HG03457 (cell line): Measurements from ENCODE around the gene TLE2.
"Not testable (repeated sequence)": the region's sequence is repeated elsewhere in the genome, so short reads cannot be mapped to it uniquely, and the experiment has no call there.

Source experiments
- ATAC-seq: cut with Tn5 transposase; IDR thresholded peaks from one replicate; pipeline ENCODE4 v1.9.1; 2021; ENCODE audit warnings: moderate number of reproducible peaks; ENCODE audit not compliant: unreplicated experiment

TLE2 gene

GRCh38 chr19:3056417-3057088, 27.5 kb upstream of the TLE2 start:
- no peak for ATAC-seq

- no peak for ATAC-seq
Observed at GRCh38 chr19:3055741-3056416, 26.8 kb upstream of the TLE2 start.

DNA sequence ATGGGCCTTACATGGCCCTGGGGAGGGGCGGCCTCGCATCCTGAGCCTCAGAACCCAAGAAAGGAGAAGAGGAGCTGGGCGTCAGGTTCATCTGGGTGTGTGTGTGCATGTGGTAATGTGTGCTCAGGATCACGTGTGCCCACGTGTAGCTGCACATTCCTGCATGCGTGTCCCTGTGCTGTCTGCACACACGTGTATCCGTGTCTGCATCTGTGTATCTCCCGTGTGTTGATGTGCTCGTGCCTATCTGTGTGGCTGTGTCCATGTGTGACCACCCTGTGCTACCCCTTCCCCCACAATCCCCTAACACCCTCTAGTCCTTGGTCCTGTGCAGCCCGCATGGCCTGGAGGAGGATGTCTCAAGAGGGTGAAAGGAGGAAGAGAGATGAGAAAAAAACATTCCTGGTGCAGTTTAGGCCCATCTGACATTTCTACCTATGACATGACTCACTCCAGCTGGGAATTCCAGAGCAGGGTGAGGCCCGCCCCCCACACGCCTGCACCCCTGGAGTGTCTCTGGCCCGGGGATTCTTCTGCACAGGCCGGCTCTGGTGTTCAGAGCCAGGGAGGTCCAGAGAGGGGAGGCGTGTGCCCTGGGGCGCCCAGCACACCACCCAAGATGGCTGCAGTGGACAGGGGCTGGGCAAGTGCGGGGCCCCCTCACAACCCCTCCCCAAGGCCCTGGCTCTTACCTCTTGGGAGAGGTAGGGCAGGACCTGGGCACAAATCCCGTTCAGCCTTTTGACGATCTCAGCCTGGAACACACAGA, 26.1 kb upstream of the TLE2 start:
- ATAC-seq = no peak

DNA sequence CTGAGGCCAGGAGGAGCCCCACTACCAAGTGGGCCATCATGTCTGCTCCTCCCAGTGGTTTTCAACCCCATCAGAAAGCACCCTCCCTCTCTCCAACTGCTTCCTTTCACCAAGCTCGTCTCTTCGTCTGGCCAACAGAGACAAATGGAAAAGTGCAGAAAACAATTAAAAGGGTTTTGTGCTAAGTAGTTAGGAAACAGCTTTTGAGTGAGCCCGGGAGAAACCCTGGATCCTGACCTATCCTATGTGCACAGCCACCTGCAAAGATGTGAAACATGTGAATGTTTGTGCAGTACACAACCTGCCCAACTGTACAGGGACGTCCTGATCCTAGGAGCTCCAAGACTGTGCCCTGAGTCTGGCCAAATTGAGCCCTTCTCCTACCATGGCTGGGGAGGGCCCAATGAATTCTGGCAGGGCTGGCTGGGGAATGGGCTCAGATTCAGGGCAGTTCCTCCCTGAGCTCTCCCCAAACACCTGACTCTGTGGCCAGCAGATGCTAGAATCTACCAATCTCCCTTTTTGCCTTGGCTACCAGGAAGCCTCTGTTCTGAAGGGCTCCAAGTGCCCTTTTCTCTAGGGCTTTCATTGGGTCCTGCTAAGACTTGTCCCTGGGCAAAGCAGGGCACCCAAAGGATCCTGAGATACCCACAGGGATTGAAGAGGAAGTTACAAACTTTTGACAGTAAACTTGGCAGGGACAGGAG, 25.3 kb upstream of the TLE2 start:
- ATAC-seq = no peak

DNA sequence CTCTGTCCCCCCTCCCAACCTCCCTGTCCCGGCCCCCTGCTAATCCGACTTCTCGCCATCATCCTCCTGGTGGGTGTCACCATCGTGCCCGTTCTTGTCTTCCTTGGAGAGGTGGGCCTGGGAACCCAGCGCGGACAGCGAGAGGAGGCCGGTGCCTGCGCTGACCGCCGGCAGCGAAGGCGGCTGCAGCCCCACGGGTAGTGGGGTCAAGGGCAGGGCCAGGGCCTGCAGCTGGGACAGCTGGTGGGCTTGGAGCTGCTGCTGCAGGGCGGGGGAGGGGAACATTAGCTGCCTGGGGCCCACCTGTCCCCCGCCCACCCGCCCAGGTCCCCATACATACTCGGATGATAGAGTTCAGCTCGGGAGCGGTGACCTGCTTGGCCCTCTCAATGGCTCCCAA, 24.7 kb upstream of the TLE2 start:
- no peak for ATAC-seq

DNA sequence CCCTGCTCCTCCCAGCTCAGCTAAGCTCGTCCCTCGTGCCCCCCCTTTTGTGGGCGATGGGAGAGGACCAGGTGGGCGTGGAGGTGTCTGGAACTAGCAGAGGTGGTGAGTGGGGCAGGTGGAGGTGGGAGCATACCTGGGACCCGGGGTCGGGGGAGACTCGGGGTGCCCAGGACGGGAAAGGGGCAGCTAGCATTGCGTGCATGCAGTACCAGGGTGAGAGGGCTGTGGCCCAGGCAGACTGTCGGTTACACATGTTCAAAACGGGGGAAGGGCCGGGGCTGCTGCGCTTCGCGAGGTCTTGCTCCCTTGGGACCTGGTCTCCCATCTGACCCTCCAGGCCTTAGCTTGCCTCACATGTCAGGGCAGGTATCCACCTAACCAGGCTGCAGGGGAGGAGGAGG, 24.1 kb upstream of the TLE2 start:
- ATAC-seq = no peak

GRCh38 chr19:3050016-3050415, 20.9 kb upstream of the TLE2 start:
- ATAC-seq = not testable (repeated sequence)

DNA sequence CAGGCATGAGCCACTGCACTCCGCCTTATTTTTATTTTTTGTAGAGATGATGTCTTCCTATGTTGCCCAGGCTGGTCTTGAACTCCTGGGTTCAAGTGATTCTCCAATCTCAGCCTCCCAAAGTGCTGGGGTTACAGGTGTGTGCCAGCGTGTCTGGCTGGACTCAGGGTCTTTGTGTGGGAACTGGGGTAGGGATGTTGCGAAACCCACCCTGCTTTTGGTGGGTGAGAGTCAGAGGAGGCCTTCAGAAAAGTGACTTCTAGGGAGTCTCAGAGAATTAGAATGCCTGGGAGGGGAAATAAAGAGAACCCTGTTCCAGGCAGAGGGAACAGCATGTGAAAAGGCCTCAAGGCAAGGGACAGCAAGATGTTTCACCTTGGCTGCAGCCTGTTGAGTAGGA, 20.0 kb upstream of the TLE2 start:
- ATAC-seq = no peak

GRCh38 chr19:3048190-3048533, 19.1 kb upstream of the TLE2 start:
- no peak for ATAC-seq

DNA sequence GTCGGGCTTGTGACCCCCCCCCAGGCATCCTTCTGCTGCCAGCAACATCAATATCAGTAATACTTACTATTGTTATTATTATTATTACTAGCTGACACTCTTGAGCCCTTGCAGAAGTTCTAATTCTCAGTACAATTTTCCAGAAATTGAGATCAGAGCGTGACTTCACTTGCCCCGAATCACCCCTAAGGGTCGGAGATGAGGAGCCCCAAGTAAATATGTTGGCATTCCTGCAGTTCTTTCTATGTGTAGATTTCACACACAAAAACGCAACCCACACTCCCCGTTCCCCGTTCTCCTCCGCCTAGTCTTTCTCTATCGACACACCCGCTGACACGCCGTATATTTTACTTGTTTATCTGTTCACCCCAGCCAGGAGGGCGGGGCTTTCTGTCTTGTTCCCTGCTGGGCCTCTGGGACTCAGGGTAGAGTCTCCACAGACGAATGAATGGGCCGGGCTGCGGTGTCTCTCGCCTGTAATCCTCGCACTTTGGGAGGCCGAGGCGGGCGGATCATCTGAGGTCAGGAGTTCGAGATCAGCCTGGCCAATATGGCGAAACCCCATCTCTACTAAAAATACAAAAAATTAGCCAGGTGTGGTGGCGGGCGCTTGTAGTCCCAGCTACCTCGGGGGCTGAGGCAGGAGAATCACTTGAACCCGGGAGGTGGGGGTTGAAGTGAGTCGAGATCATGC, 18.6 kb upstream of the TLE2 start:
- no peak for ATAC-seq

- no peak for ATAC-seq
Observed at GRCh38 chr19:3046698-3047495, 17.8 kb upstream of the TLE2 start.

GRCh38 chr19:3045885-3046697, 17.0 kb upstream of the TLE2 start:
- ATAC-seq = no peak

DNA sequence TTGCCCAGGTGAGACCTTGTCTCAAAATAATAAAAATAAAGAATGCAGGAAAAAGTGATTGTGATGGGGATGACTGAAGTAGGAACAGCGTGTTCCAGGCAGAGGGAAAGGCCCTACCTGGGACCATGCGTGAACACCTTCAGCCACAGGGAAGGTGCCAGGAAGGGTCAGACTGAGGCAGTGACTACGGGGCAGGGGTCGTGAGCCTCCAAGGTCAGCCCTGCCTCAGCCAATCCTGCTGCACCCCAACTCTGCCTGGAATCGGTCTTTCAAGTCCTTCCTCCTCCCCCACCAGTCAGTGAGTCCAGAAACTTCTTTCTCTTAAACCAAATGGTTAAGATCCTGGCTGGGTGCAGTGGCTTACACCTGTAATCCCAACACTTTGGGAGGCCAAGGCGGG, 16.1 kb upstream of the TLE2 start:
- no peak for ATAC-seq

DNA sequence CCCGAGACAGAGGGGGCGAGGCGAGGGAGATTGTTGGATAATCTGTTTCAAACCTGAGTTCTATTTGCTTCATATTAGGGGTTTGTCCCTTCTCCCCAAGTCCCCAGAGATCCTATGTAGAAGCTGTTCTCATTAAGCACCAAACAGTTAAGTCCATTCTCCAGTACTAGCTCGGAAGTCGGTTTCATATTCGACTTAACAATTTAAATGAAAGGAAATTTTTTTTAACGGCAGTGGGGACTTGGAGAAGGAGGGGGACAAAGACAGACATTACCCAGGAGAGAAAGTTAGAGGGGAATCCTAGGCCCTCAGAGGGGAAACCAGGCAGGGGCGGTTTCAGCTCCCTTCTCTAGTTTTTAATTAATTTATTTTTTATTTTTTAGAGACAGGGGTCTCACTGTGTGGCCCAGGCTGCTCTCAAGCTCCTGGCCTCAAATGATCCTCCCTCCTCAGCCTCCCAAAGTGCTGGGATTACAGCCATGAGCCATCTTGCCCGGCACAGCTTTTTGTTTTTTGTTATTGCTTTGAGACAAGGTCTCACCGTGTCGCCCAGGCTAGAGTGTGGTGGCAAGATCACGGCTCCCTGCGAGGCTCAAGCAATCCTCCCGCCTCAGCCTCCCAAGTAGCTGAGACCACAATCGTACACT, 13.7 kb upstream of the TLE2 start:
- ATAC-seq = no peak

GRCh38 chr19:3041761-3042620, 12.9 kb upstream of the TLE2 start:
- no peak for ATAC-seq

DNA sequence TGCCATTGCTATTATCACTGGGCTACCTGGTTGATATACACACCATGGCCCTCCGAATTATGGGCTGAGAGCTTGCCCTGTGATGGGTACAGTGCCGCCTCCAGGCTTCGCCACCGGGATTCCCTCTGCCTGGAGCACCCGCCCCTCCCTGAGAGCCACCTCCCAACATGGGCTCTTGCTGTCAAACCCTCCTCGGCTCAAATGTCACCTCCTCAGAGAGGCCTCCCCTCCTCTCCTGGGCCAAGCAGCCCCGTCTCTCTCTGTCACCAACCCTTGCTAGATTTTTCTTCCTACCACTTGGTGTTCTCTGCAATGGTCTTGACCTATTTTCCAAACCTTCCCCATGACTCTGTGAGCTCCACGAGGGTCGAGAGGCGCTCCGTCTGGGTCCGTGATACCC, 12.2 kb upstream of the TLE2 start:
- no peak for ATAC-seq

DNA sequence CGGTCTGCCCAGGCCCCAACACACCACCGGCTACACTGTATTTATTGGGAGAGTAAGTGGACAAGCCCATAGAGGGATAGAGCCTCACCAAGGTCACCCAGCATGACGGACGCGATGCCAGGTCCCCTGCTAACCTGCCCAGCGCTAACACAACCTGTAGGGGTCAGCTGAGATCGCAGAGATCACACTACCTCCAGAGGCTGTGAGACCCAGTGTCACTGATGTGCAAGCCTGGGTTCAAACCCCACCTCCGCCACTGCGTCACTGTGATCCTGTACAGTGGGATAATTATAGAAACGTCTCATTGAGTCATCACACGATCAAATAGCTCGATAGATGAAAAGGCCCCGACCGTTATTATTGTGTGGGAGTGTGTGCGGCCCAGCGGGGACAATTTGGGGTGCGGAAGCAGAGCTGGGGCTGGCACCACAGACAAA, 10.6 kb upstream of the TLE2 start:
- ATAC-seq = no peak

DNA sequence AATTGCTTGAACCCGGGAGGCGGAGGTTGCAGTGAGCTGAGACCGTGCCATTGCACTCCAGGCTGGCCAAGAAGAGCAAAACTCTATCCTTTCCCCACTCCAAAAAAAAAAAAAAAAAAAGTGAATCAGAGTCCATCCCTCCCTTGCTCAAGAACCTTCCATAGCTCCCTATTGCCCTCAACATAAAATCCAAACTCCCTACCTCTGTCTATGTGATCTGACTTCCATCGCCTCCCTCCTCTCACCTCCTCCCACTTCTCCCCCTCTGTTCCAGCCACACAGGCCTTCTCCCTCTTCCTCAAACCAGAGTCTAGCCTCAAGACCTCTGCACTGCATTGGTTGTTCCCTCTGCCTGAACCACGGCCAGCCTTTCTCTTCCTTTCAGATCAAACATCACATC, 10.0 kb upstream of the TLE2 start:
- ATAC-seq = no peak
